ENCODE results near the gene CEMIP.
A peak's percentile ranks its signal among the peaks of the same experiment; 100 is the strongest.

CEMIP gene

DNA sequence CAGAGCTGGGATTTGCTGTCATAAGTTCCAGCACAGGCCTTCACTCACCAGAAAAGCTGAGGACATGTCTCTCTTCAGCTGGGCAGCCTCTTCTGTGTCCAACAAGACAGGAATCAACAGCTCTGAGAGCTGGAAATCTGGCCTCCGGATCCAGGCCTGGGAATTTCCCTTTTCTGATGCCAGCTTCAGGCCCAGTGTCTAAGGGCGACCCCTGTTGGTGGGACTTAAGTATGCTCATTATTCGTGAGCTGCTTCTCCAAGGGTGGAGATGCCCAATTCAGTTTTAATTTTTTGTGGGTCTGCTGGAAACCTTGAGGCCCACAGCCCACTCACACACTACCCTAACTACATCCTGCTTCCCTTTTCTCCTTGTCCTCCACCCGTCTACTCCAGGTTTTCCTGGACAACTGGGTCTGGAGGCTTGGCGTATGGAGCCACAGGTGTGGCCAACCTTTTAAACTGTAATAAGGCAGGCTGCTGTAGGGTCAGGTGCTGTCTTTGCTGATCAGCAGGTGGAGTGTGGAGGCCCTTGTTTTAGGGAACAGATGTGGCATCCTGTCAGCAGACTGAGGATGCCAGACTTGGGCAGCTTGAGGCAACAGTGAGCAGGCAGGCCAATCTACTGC lies 2.6 kb upstream of the CEMIP start:
- H3K4me3 ChIP-seq (replicated peaks; ENCODE audit: low read depth, low read length), result no peak overlapping the region
- TF ChIP-seq, protein P1, sequence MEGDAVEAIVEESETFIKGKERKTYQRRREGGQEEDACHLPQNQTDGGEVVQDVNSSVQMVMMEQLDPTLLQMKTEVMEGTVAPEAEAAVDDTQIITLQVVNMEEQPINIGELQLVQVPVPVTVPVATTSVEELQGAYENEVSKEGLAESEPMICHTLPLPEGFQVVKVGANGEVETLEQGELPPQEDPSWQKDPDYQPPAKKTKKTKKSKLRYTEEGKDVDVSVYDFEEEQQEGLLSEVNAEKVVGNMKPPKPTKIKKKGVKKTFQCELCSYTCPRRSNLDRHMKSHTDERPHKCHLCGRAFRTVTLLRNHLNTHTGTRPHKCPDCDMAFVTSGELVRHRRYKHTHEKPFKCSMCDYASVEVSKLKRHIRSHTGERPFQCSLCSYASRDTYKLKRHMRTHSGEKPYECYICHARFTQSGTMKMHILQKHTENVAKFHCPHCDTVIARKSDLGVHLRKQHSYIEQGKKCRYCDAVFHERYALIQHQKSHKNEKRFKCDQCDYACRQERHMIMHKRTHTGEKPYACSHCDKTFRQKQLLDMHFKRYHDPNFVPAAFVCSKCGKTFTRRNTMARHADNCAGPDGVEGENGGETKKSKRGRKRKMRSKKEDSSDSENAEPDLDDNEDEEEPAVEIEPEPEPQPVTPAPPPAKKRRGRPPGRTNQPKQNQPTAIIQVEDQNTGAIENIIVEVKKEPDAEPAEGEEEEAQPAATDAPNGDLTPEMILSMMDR (IDR thresholded peaks at IDR 0.05; ENCODE audit: low read length, missing control alignments), result peak; percentile 82
- peak; percentile 90 for DNase-seq (ENCODE audit: low read depth)

DNA sequence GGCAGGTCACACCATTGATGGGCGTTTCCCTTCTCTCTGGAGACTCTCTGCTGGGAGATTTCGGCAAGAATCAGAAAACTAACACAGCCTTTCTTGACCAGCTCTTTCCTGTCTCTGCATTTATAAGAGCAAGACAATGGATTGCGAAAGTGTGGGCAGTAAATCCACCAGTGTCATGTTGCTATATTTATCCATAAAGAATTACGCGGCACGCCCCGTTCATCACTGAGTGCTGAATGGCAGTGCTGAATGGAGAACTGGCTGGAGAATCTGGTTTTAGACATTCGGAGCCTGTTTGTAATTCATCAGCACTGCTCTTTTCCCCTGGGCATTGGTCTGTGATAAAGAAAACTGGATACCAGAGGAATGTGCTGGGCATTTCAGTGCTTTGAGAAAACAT lies 2.0 kb upstream of the CEMIP start:
- H3K4me3 ChIP-seq (replicated peaks; ENCODE audit: low read depth, low read length), result no peak overlapping the region
- TF ChIP-seq, protein P1 (IDR thresholded peaks at IDR 0.05; ENCODE audit: low read length, missing control alignments), result no peak
- peak; percentile 96 for DNase-seq (ENCODE audit: low read depth)

DNA sequence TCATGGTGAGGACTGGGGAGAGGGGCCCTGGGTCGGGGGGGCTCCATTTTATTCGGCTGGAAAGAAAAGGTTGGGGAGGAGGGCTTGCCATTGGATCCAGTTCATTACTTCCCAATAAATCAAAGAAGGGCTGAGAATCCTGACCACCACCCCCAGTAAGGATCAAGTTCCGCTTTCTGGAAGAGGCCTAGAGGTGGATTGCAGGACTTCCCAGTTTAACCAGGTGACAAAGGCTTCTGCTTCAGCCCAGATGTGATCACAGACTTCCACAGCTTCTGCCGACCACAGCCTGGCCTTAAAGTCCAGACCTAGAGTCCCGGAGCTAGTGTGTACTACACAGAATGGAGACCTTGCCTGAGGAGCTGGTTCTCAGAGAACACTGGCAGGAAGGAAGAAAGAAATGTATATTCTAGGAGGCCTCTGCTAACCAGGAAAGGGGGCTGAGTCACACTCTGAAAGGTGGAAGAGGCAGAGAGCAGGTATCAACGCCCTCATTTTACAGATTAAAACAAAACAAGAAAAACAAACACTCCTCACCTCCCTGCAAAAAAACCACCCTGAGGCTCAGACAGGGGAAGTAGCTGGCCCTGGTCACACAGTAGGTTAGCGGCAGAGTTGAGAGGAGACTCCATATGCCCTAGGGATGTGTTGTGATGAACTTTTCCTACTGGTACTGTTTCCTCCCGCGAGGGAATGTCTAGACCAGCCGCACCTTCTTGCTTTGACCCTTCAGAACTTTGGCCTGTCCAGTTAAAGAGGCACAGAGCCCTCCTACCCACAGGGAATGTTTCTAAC lies 1.1 kb upstream of the CEMIP start:
- no peak for DNase-seq (ENCODE audit: low read depth)
- TF ChIP-seq, protein P1 (IDR thresholded peaks at IDR 0.05; ENCODE audit: low read length, missing control alignments), result no peak
- no peak overlapping the region for H3K4me3 ChIP-seq (replicated peaks; ENCODE audit: low read depth, low read length)

DNA sequence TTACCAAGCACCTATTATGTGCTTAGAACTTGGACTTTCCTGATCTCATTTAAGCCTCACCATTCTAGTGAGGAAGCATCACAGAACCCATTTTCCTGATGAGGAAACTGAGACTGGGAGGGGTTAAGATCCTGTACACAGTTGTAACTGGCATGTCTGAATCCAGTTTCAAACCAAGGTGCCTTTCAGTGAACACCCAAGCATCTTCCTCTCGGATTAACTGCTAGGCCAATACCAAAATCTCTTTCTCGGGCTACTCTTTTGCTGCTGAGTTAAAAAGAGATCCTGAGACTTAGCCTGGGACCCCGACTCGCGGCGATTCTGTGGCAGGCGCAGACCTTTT lies 578 bp upstream of the CEMIP start:
- TF ChIP-seq, protein P1 (IDR thresholded peaks at IDR 0.05; ENCODE audit: low read length, missing control alignments), result no peak
- DNase-seq (ENCODE audit: low read depth), result no peak
- H3K4me3 ChIP-seq (replicated peaks; ENCODE audit: low read depth, low read length), result no peak overlapping the region

DNA sequence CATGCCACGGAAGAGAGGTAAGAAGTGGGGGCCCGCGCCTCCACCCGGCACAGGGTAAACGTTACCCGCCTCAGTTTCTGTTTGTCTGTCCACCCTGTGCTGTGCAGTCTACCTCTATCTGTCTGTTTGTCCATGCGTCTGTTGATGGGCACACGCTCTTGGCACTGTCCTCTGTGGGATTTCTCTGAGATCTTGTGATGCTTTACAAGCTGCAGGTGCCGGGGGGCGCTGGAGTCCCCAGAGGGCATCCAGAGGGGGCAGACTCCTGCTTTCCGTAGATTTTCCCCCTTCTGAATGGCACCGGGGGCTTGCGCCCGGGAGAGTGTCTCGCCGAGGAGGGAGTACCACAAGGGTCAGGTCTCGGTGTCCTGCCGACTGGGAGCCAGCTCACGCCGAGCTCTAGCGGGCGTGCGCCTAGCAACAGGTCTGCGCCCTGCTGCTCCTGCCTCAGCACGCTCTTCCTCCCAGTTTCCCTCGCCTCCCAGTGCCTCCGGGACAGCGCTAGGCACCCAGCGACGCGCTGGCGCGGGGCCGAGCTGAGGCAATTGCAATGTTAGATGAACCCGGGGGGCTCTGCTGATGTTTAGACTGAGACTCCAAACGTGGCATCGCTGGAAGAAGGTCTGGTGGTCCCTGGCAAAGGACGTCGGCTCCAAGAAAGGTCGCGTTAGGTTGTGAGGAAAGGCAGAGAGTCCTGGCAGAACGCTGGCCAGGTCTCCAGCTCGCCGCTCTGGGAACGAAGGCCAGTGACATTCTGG lies 667 bp downstream of the CEMIP start:
- peak; percentile 50 for DNase-seq (ENCODE audit: low read depth)
- peak overlapping the region; percentile 66 for H3K4me3 ChIP-seq (replicated peaks; ENCODE audit: low read depth, low read length)
- TF ChIP-seq, protein P1 (IDR thresholded peaks at IDR 0.05; ENCODE audit: low read length, missing control alignments), result no peak

DNA sequence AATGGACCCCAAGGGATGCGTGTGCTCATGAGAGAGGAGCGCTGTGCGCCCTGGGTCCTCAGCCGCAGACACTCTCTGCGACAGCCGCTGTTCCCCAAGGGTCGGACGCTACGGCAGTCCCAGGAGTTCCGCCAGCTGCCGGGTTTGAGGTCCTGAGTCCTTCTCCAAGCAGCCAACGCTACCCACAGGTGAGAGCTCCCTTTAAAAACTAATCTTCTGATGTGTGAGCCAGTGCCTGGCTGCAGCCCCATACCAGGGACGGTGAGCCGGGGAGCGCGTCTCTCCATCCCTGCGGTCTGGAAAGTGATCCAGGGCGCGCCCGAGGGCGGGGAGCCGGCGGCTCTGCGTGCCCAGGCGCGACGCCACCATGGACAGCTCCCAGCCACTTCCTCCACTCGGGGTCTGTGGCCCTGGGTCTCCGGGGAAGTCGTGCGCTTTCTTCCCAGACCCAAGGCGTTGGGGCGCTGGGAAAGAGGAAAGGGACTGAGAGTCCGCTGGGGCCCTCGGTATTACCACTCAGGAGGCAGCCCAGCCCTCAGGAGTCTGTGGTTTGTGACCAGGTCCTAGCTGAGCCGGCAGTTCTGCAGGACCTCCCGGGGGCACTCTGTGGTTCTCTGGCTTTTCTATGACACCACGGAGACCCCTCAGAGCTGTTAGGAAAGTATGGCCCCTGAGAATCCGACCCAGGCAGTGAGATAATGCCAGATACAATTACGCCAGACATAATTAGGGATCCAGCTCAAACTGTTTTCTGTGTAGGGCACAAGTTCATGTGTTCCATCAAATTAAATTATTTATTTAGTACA lies 1.4 kb downstream of the CEMIP start:
- TF ChIP-seq, protein P1 (IDR thresholded peaks at IDR 0.05; ENCODE audit: low read length, missing control alignments), result no peak
- peak; percentile 68 for DNase-seq (ENCODE audit: low read depth)
- H3K4me3 ChIP-seq (replicated peaks; ENCODE audit: low read depth, low read length), result peak overlapping the region; percentile 66
